ENCODE measurements around the gene CLCN3. TPM values are rescaled to one million over a fixed set of nuclear protein-coding genes. Genes with fewer than 3 reads are reported as not detected.
"Not testable (repeated sequence)": the region's sequence is repeated elsewhere in the genome, so short reads cannot be mapped to it uniquely, and the experiment has no call there.

The CLCN3 gene
- total RNA-seq (10 to 100 TPM; 33.4 to 58.6 TPM), polyA plus RNA-seq (10 to 100 TPM in 1 of 2 donors, 1 to 10 TPM in 1; 9.5 to 11.7 TPM)

GRCh38 chr4:169619958-169620879 lies at the start of gene CLCN3:
Gene CLCN3, plus strand, starts transcription at chr4:169620578. Its CDS starts 15,351 bp downstream, at chr4:169635929.
- TF ChIP-seq CTCF (IDR thresholded peaks at IDR 0.05; ENCODE audit: low read depth, low read length, missing input control) (no peak), GABPA (IDR thresholded peaks at IDR 0.05 in 1 of 2, conservative IDR thresholded peaks at IDR 0.05 in 1 of 2) (peak in 1 of 2 donors; percentile 86), YY1 (IDR thresholded peaks at IDR 0.05) (peak; percentile 86), JUND (IDR thresholded peaks at IDR 0.05) (peak in 1 of 2 donors; percentile 43), TAF1 (conservative IDR thresholded peaks at IDR 0.05) (peak; percentile 78), EGR1 (IDR thresholded peaks at IDR 0.05; ENCODE audit: low read depth in 2 of 2) (peak; percentile 43 to 87), RXRA (IDR thresholded peaks at IDR 0.05) (peak; percentile 74 to 91), HNF4A (conservative IDR thresholded peaks at IDR 0.05) (peak; percentile 38 to 59), RAD21 (IDR thresholded peaks at IDR 0.05) (peak; percentile 32 to 45), FOXA2 (IDR thresholded peaks at IDR 0.05) (no peak), HNF4G (IDR thresholded peaks at IDR 0.05) (no peak), FOXA1 (IDR thresholded peaks at IDR 0.05) (peak; percentile 87), REST (IDR thresholded peaks at IDR 0.05) (peak; percentile 93), NR2F2 (IDR thresholded peaks at IDR 0.05) (peak; percentile 68), ZBTB33 (IDR thresholded peaks at IDR 0.05) (no peak), MAX (IDR thresholded peaks at IDR 0.05) (peak; percentile 57), SP1 (IDR thresholded peaks at IDR 0.05) (peak; percentile 89), ATF3 (IDR thresholded peaks at IDR 0.05) (peak; percentile 12)
- peak within 1 kb of the TSS; percentile 96 to 97 for H3K27ac ChIP-seq (ENCODE audit: low read depth in 1 of 2, low read length in 2 of 2)
- DNase-seq (ENCODE audit: low spot score) = peak; percentile 97
- peak within 1 kb of the TSS; percentile 52 to 89 (median 80) for H3K4me3 ChIP-seq (ENCODE audit: low read depth in 1 of 3, low read length in 3 of 3)
- H3K27me3 ChIP-seq (ENCODE audit: control insufficient read depth in 4 of 4, insufficient read depth in 4 of 4, low read length in 3 of 4) = no peaks in the 10 kb centered on the region
- no peaks in the 10 kb centered on the region for H3K36me3 ChIP-seq (ENCODE audit: control insufficient read depth in 4 of 4, insufficient read depth in 3 of 4, low read depth in 1 of 4, low read length in 3 of 4)
- H3K9me3 ChIP-seq (ENCODE audit: control insufficient read depth in 4 of 4, low read length in 3 of 4) = no peaks in the 10 kb centered on the region
- H3K4me1 ChIP-seq (ENCODE audit: control insufficient read depth in 4 of 4, insufficient read depth in 4 of 4, low read length in 3 of 4) = peaks cover 2 to 14% (median 8%) of the 10 kb centered on the region in 4 donors
- H3K9ac ChIP-seq (ENCODE audit: low read depth in 1 of 2, low read length in 2 of 2) = peak within 1 kb of the TSS; percentile 99 to 100
- under 1% methylated on average over 67 of the region's 67 CpGs for WGBS

- not testable (repeated sequence) for H3K4me3 ChIP-seq (ENCODE audit: low read depth in 1 of 3, low read length in 3 of 3); H3K27me3 ChIP-seq (ENCODE audit: control insufficient read depth in 4 of 4, insufficient read depth in 4 of 4, low read length in 3 of 4); H3K9me3 ChIP-seq (ENCODE audit: control insufficient read depth in 4 of 4, low read length in 3 of 4); H3K9ac ChIP-seq (ENCODE audit: low read depth in 1 of 2, low read length in 2 of 2); H3K4me1 ChIP-seq (ENCODE audit: control insufficient read depth in 4 of 4, insufficient read depth in 4 of 4, low read length in 3 of 4); H3K27ac ChIP-seq (ENCODE audit: low read depth in 1 of 2, low read length in 2 of 2); DNase-seq (ENCODE audit: low spot score); H3K36me3 ChIP-seq (ENCODE audit: control insufficient read depth in 4 of 4, insufficient read depth in 3 of 4, low read depth in 1 of 4, low read length in 3 of 4)
- 96% methylated on average over 1 of the region's 3 CpGs for WGBS
These were observed 49.4 kb upstream of the CLCN3 start for GRCh38 chr4:169571012-169571411.
